ENCODE results near the gene GAPDH. TPM values are rescaled to one million over a fixed set of nuclear protein-coding genes. Genes with fewer than 3 reads are reported as not detected.

The GAPDH gene
- total and polyA plus RNA-seq, 10 of the 15 experiments (the other 5 are each of a cell fraction or from before 2014, with no cell fraction given), result 5,606 to 14,240 (median 9,400) TPM

DNA sequence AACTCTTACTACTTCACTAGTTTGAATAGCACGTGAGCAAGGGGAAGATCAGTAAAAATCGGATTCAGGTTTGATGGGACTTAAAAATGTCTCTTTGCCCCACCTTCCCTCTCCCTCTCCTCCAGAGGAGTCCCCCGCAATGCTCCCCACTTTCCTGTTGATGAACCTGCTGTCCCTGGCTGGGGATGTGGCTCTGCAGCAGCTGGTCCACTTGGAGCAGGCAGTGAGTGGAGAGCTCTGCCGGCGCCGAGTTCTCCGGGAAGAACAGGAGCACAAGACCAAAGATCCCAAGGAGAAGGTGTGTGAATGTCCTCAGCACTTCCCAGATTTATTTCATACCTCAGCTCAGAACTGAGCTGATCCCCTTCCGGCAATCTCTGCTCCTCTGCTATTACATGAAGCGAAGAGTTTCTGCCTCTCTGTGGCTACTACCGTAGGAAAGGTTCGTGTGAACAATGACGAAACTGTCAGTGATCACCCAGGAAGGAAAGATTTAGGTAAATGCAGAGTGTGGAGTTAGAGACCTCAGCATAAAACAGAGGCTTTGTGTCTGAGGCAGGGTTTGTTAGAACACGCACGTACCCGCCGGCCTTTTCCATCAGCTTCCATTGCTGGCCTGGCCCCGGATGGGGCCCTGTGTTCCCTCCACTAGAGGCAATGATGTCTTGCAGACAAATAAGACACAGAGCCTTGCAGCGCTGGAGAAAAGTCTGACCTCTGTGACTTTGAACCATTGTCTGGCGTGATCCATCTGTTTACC, 7.4 kb upstream of the GAPDH start:
- intact Hi-C loops (cut with micrococcal nuclease; ENCODE audit: unreplicated experiment) (no loop called here), in situ Hi-C loops (cut with MboI) (no loop called here)
- FAIRE-seq (no peak), DNase-seq (ENCODE audit: low read depth, low spot score) (no peak), ATAC-seq (no peak)
- Histone ChIP-seq H3K4me3 (no peak overlapping the region), H3K4me2 (ENCODE audit: control insufficient read depth, insufficient read depth) (no peak overlapping the region), H4K20me1 (ENCODE audit: control insufficient read depth, insufficient read depth) (no peaks in the 10 kb centered on the region), H3K4me1 (ENCODE audit: control insufficient read depth, insufficient read depth, low read length) (peaks cover 2% of the 10 kb centered on the region; the same call in 1 of the 2 replicates), H3K9me3 (replicated peaks; ENCODE audit: control insufficient read depth, insufficient read depth, low read length) (no peaks in the 10 kb centered on the region), H3K36me3 (ENCODE audit: control insufficient read depth in 2 of 2, insufficient read depth in 2 of 2, low read length in 1 of 2) (peaks cover 67 to 79% of the 10 kb centered on the region in 2 experiments), H3K9ac (ENCODE audit: control insufficient read depth, insufficient read depth, low read length) (no peak overlapping the region), H3K27me3 (replicated peaks in 1 of 2; ENCODE audit: control insufficient read depth in 2 of 2, insufficient read depth in 2 of 2, low read length in 1 of 2) (no peaks in the 10 kb centered on the region), H3K79me2 (ENCODE audit: control insufficient read depth, insufficient read depth, low read length) (peaks cover 7% of the 10 kb centered on the region), H2AFZ (ENCODE audit: control insufficient read depth, low read depth, low read length) (no peak overlapping the region), H3K27ac (ENCODE audit: control insufficient read depth, insufficient read depth) (no peak overlapping the region)
- CTCF ChIA-PET, result interaction anchor here (1.4 kb wide), 1 partner anchor 11 kb away, joined by 3 read pairs; no protein-coding TSS in a partner anchor
- SMC1A ChIA-PET (ENCODE audit: uncharacterized antibody, unreplicated experiment), result no interaction called here
- WGBS (ENCODE audit: insufficient coverage, insufficient replicate concordance, low lambda C conversion rate, missing lambda C conversion rate), result 97% methylated on average over 19 of the region's 19 CpGs
- POLR2A ChIA-PET, result no interaction called here
- BruUV-seq (replicated peaks), result no TSS peak
- RAD21 ChIA-PET (ENCODE audit: unreplicated experiment), result no interaction called here
- TF ChIP-seq YBX1 (IDR thresholded peaks at IDR 0.05) (no peak), IKZF2 (IDR thresholded peaks at IDR 0.05) (no peak), MYB (IDR thresholded peaks at IDR 0.05; ENCODE audit: borderline replicate concordance, low read depth, low read length) (no peak), RELB (IDR thresholded peaks at IDR 0.05; ENCODE audit: low read depth) (no peak), TCF3 (IDR thresholded peaks at IDR 0.05; ENCODE audit: borderline replicate concordance, insufficient read depth, low read depth, low read length) (no peak), JUNB (IDR thresholded peaks at IDR 0.05) (no peak), MTA3 (IDR thresholded peaks at IDR 0.05; ENCODE audit: borderline replicate concordance, low read length) (no peak), ZBTB33 (IDR thresholded peaks at IDR 0.05) (no peak), SREBF2 (IDR thresholded peaks at IDR 0.05; ENCODE audit: low read length) (no peak), SIX5 (IDR thresholded peaks at IDR 0.05; ENCODE audit: low read depth, low read length, severe bottlenecking) (no peak), ZBTB40 (IDR thresholded peaks at IDR 0.05; ENCODE audit: borderline replicate concordance) (no peak), CBFB (IDR thresholded peaks at IDR 0.05; ENCODE audit: low read depth) (no peak), NFYB (IDR thresholded peaks at IDR 0.05; ENCODE audit: insufficient read depth, low read depth, low read length) (no peak), HDAC6 (IDR thresholded peaks at IDR 0.05; ENCODE audit: unreplicated experiment) (no peak), CBX5 (IDR thresholded peaks at IDR 0.05; ENCODE audit: low read depth) (no peak), EP300 (IDR thresholded peaks at IDR 0.05; ENCODE audit: borderline replicate concordance in 1 of 2, control insufficient read depth in 1 of 2, low read depth in 2 of 2, low read length in 2 of 2) (no peak), STAT1 (conservative IDR thresholded peaks at IDR 0.05) (no peak)
